Chondrocyte (in vitro differentiated cells): ENCODE data around the gene IPP. TPM values are rescaled to one million over a fixed set of nuclear protein-coding genes. Genes with fewer than 3 reads are reported as not detected.
"Not testable (repeated sequence)": the region's sequence is repeated elsewhere in the genome, so short reads cannot be mapped to it uniquely, and the experiment has no call there.

Experiments
- DNase-seq: peaks from one replicate; pipeline ENCODE4 v3.0.0; 2021; ENCODE audit warnings: mixed read lengths, low spot score
- H3K27ac Mint-ChIP-seq: one replicate; pipeline ENCODE4 v1.8.0; 2021; ENCODE audit warnings: mild to moderate bottlenecking, moderate library complexity, mixed read lengths; ENCODE audit not compliant: unreplicated experiment
- H3K27me3 Mint-ChIP-seq: 2 replicates; pipeline ENCODE4 v1.8.0; 2021; ENCODE audit warnings: low read depth, mixed read lengths
- H3K36me3 Mint-ChIP-seq: 2 replicates; pipeline ENCODE4 v1.8.0; 2021; ENCODE audit warnings: low read depth, mixed read lengths
- H3K4me1 Mint-ChIP-seq: 2 replicates; pipeline ENCODE4 v1.8.0; 2021; ENCODE audit warnings: low read depth, mild to moderate bottlenecking, mixed read lengths
- H3K4me3 Mint-ChIP-seq: one replicate; pipeline ENCODE4 v1.8.0; 2021; ENCODE audit warnings: mild to moderate bottlenecking, moderate library complexity, mixed read lengths; ENCODE audit not compliant: unreplicated experiment
- H3K9me3 Mint-ChIP-seq: 2 replicates; pipeline ENCODE4 v1.8.0; 2021; ENCODE audit warnings: low read depth, mixed read lengths
- CTCF ChIP-seq: fragments of 200-600 bp; sonication (generic); IDR thresholded peaks from 2 replicates; pipeline ENCODE4 v1.5.0; 2021; ENCODE audit warnings: antibody characterized with exemption, mild to moderate bottlenecking, moderate library complexity
- total RNA-seq: library from RNA; stranded (reverse); gene quantifications from 3 replicates; pipeline ENCODE4 v1.2.1, GENCODE V29; 2021

Gene IPP
- total RNA-seq, 1 donor from 2014 or later, result 20.4 TPM

GRCh38 chr1:45722809-45723208 is 27.6 kb downstream of the IPP start:
- Mint-ChIP-seq H3K9me3 (no peaks in the 10 kb centered on the region), H3K4me3 (no peak overlapping the region), H3K27ac (peak overlapping the region; percentile 66), H3K4me1 (peaks cover 22% of the 10 kb centered on the region), H3K27me3 (no peaks in the 10 kb centered on the region), H3K36me3 (no peaks in the 10 kb centered on the region)
- DNase-seq, result no peak
- TF ChIP-seq CTCF, result no peak

GRCh38 chr1:45721207-45721606 is 29.2 kb downstream of the IPP start:
- Mint-ChIP-seq H3K27ac (peak overlapping the region; percentile 83), H3K4me1 (peaks cover 27% of the 10 kb centered on the region), H3K9me3 (no peaks in the 10 kb centered on the region), H3K27me3 (no peaks in the 10 kb centered on the region), H3K4me3 (no peak overlapping the region), H3K36me3 (no peaks in the 10 kb centered on the region)
- no peak for DNase-seq
- no peak for TF ChIP-seq CTCF

GRCh38 chr1:45718289-45718688 is 32.2 kb downstream of the IPP start:
- no peak for TF ChIP-seq CTCF
- H3K4me1 Mint-ChIP-seq, result peaks cover 24% of the 10 kb centered on the region
- H3K9me3 Mint-ChIP-seq, result no peaks in the 10 kb centered on the region
- peaks cover 5% of the 10 kb centered on the region for H3K36me3 Mint-ChIP-seq
- no peaks in the 10 kb centered on the region for H3K27me3 Mint-ChIP-seq
- no peak for DNase-seq
- H3K4me3 Mint-ChIP-seq, result no peak overlapping the region
- no peak overlapping the region for H3K27ac Mint-ChIP-seq

GRCh38 chr1:45717386-45717785 is 33.1 kb downstream of the IPP start:
- H3K27me3 Mint-ChIP-seq, H3K36me3 Mint-ChIP-seq, H3K9me3 Mint-ChIP-seq, H3K4me3 Mint-ChIP-seq, DNase-seq: not testable (repeated sequence)
- Mint-ChIP-seq H3K4me1 (peaks cover 18% of the 10 kb centered on the region), H3K27ac (peak overlapping the region; percentile 12)

DNA sequence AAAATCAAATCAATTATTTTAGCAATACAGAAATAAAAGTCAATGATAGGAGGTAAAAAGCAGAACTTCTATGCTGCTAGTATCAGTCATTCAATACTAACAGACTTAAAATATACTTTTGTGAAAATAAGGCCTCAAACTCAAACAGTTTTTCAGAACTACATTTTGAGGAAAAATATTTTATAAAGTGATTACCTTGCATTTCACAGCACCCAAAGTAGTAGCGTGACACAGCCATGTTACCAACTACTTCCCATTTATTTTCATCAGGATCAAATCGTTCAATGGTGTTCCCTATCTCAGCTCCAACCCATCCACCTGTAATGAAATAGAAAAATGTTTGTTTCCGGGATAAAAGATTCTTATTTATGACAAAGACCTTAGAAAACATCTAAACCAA is 33.8 kb downstream of the IPP start:
- Mint-ChIP-seq H3K27me3 (no peaks in the 10 kb centered on the region), H3K4me1 (peaks cover 18% of the 10 kb centered on the region), H3K27ac (no peak overlapping the region), H3K4me3 (no peak overlapping the region), H3K36me3 (peaks cover 6% of the 10 kb centered on the region), H3K9me3 (no peaks in the 10 kb centered on the region)
- DNase-seq, result no peak
- TF ChIP-seq CTCF, result no peak

DNA sequence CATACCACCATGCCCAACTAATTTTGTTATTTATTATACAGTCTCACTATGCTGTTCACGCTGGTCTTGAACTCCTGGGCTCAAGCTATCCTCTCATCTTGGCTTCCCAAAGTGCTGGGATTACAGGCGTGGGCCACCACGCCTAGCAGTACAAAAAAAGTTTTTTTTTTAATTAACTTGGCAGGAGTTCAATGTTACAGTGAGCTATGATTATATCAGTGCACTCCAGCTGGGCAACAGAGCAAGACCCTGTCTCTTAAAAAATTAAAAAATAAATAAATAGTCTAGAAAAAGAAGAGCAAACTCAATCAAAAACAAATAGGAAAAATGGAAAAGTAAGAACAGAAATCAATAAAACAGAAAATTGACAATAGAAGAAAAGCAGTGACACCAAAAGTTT is 36.7 kb downstream of the IPP start:
- no peak for TF ChIP-seq CTCF
- H3K36me3 Mint-ChIP-seq, result peaks cover 12% of the 10 kb centered on the region
- peaks cover 4% of the 10 kb centered on the region for H3K4me1 Mint-ChIP-seq
- no peak overlapping the region for H3K4me3 Mint-ChIP-seq
- no peaks in the 10 kb centered on the region for H3K9me3 Mint-ChIP-seq
- no peak for DNase-seq
- H3K27ac Mint-ChIP-seq, result no peak overlapping the region
- H3K27me3 Mint-ChIP-seq, result no peaks in the 10 kb centered on the region
